Testis (tissue), 3 donors: ENCODE results near the gene PLA2G4E. TPM values are rescaled to one million over a fixed set of nuclear protein-coding genes. Genes with fewer than 3 reads are reported as not detected.

Source experiments
- DNase-seq: peaks from one replicate; pipeline ENCODE4 v3.0.0-alpha.2; 2019
- H3K27ac ChIP-seq, 2 donors: fragments of 200-600 bp; sonication (generic); one replicate each; pipeline ENCODE4 v1.5.1; 2019
- H3K27me3 ChIP-seq: fragments of 200-600 bp; sonication (generic); one replicate; pipeline ENCODE4 v1.5.1; 2019
- H3K36me3 ChIP-seq: fragments of 200-600 bp; sonication (generic); one replicate; pipeline ENCODE4 v1.5.1; 2017; ENCODE audit warnings: low read depth; ENCODE audit errors: missing control alignments
- H3K4me1 ChIP-seq: fragments of 200-600 bp; sonication (generic); one replicate; pipeline ENCODE4 v1.5.1; 2019
- H3K4me3 ChIP-seq, 2 donors: fragments of 200-600 bp; sonication (generic); one replicate each; pipeline ENCODE4 v1.5.1; 2017 to 2019
- H3K9me3 ChIP-seq: fragments of 200-600 bp; sonication (generic); one replicate; pipeline ENCODE4 v1.5.1; 2017
- POLR2A ChIP-seq: fragments of 450-650 bp; IDR thresholded peaks from one replicate; pipeline ENCODE4 v1.6.1; 2017; ENCODE audit warnings: antibody characterized with exemption, mild to moderate bottlenecking, moderate library complexity
- WGBS, 2 donors: methylation state at CpG; one replicate each; pipeline ENCODE4 v1.1.5; 2018; 5-methylcytosine and 5-hydroxymethylcytosine counted together
- intact Hi-C: fragments of 100-400 bp; cut with DNase I; formaldehyde crosslinking; loops from one replicate; pipeline ENCODE4 v1.15.1; 2023; ENCODE audit warnings: low total_unique reads
- polyA plus RNA-seq: library from polyadenylated mRNA; stranded (reverse); fragments of 350-450 nt; fragmentation: Illumina TruSeq; extraction: RNeasy Lipid Tissue Mini Kit (QIAGEN cat#74804); gene quantifications from one replicate; pipeline ENCODE4 v1.2.3, GENCODE V29; 2014; ENCODE audit warnings: low read depth, low replicate concordance; ENCODE audit not compliant: insufficient read depth
- total RNA-seq, 2 donors: library from RNA; depleted of rRNA; stranded (reverse); fragments of >200 nt; gene quantifications; one replicate each; pipeline ENCODE4 v1.2.3, GENCODE V29; 2016
- TF ChIP-seq, protein P1 (sequence below), 3 experiments: fragments of 450-650 bp in 2 of 3; fragments of 200-600 bp in 1 of 3; sonication (generic) in 1 of 3; IDR thresholded peaks; one replicate each; pipeline ENCODE4 v1.5.1; 2016 to 2019; ENCODE audit warnings: antibody characterized with exemption in 3 of 3, mild to moderate bottlenecking in 2 of 3, moderate library complexity in 1 of 3

Gene PLA2G4E
- total and polyA plus RNA-seq, 3 donors from 2014 or later: 0.31 to 0.71 (median 0.67) TPM

GRCh38 chr15:41954036-41954435 lies 66.8 kb downstream of the PLA2G4E start:
- DNase-seq: no peak
- TF ChIP-seq, protein P1, sequence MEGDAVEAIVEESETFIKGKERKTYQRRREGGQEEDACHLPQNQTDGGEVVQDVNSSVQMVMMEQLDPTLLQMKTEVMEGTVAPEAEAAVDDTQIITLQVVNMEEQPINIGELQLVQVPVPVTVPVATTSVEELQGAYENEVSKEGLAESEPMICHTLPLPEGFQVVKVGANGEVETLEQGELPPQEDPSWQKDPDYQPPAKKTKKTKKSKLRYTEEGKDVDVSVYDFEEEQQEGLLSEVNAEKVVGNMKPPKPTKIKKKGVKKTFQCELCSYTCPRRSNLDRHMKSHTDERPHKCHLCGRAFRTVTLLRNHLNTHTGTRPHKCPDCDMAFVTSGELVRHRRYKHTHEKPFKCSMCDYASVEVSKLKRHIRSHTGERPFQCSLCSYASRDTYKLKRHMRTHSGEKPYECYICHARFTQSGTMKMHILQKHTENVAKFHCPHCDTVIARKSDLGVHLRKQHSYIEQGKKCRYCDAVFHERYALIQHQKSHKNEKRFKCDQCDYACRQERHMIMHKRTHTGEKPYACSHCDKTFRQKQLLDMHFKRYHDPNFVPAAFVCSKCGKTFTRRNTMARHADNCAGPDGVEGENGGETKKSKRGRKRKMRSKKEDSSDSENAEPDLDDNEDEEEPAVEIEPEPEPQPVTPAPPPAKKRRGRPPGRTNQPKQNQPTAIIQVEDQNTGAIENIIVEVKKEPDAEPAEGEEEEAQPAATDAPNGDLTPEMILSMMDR (IDR thresholded peaks at IDR 0.05): no peak
- TF ChIP-seq POLR2A: no peak
- Histone ChIP-seq H3K36me3 (no peaks in the 10 kb centered on the region), H3K4me3 (no peak overlapping the region), H3K27ac (no peak overlapping the region), H3K4me1 (no peaks in the 10 kb centered on the region), H3K27me3 (no peaks in the 10 kb centered on the region), H3K9me3 (no peaks in the 10 kb centered on the region)
- WGBS, 2 donors: 88 to 91% methylated on average over 6 of the region's 6 CpGs
- intact Hi-C loops: no loop called here

GRCh38 chr15:41952013-41952563 lies 68.8 kb downstream of the PLA2G4E start:
- Histone ChIP-seq H3K4me3 (no peak overlapping the region), H3K4me1 (no peaks in the 10 kb centered on the region), H3K9me3 (no peaks in the 10 kb centered on the region), H3K27ac (no peak overlapping the region), H3K27me3 (no peaks in the 10 kb centered on the region), H3K36me3 (no peaks in the 10 kb centered on the region)
- intact Hi-C loops: no loop called here
- no peak for DNase-seq
- TF ChIP-seq, protein P1 (IDR thresholded peaks at IDR 0.05): no peak
- TF ChIP-seq POLR2A: no peak
- 87 to 96% methylated on average over 12 of the region's 12 CpGs for WGBS, 2 donors

- Histone ChIP-seq H3K4me1 (no peaks in the 10 kb centered on the region), H3K36me3 (no peaks in the 10 kb centered on the region), H3K27me3 (no peaks in the 10 kb centered on the region), H3K9me3 (no peaks in the 10 kb centered on the region), H3K27ac (no peak overlapping the region), H3K4me3 (no peak overlapping the region)
- no peak for TF ChIP-seq POLR2A
- TF ChIP-seq, protein P1 (IDR thresholded peaks at IDR 0.05): no peak
- intact Hi-C loops: no loop called here
- 44 to 52% methylated on average over 2 of the region's 2 CpGs for WGBS, 2 donors
- no peak for DNase-seq
These were observed 69.3 kb downstream of the PLA2G4E start for GRCh38 chr15:41951571-41951970.

DNA sequence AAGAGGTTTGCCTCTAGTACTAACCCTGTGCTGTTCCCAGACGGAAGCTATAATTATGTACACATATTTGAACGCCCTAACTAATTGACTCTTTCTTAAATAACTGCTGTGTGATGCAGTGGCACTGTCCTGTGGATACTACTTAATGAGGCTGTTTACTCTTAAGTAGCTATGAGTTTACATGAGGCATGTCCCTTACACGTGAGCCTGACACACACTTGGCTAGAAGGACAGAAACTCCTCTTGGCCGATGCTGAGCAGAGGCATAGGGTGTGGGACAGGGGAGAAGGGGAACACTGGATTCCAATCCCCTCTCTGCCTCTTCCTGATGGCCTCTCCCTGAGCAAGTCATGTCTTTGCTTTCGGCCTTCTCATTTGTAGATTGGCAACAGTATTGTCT lies 70.4 kb downstream of the PLA2G4E start:
- H3K36me3 ChIP-seq: no peaks in the 10 kb centered on the region
- no peaks in the 10 kb centered on the region for H3K27me3 ChIP-seq
- H3K4me1 ChIP-seq: no peaks in the 10 kb centered on the region
- no peaks in the 10 kb centered on the region for H3K9me3 ChIP-seq
- 70 to 77% methylated on average over 5 of the region's 5 CpGs for WGBS, 2 donors
- H3K4me3 ChIP-seq: no peak overlapping the region
- DNase-seq: peak; percentile 52
- no peak overlapping the region for H3K27ac ChIP-seq
- intact Hi-C loops: no loop called here
- TF ChIP-seq, protein P1 (IDR thresholded peaks at IDR 0.05): no peak
- no peak for TF ChIP-seq POLR2A

GRCh38 chr15:41950127-41950483 lies 70.7 kb downstream of the PLA2G4E start:
- Histone ChIP-seq H3K4me1 (no peaks in the 10 kb centered on the region), H3K27ac (no peak overlapping the region), H3K9me3 (no peaks in the 10 kb centered on the region), H3K4me3 (no peak overlapping the region), H3K27me3 (no peaks in the 10 kb centered on the region), H3K36me3 (no peaks in the 10 kb centered on the region)
- no peak for DNase-seq
- TF ChIP-seq, protein P1 (IDR thresholded peaks at IDR 0.05): no peak
- TF ChIP-seq POLR2A: no peak
- WGBS, 2 donors: 84 to 91% methylated on average over 4 of the region's 4 CpGs
- intact Hi-C loops: no loop called here
